ENCODE measurements around the gene RHBDF2. TPM values are rescaled to one million over a fixed set of nuclear protein-coding genes. Genes with fewer than 3 reads are reported as not detected.

The RHBDF2 gene
- total and polyA plus RNA-seq, 8 donors, result 4.6 to 175 (median 21.0) TPM

- TF ChIP-seq EP300 (IDR thresholded peaks at IDR 0.05) (no peak), CTCF (IDR thresholded peaks at IDR 0.05) (no peak), POLR2AphosphoS5 (IDR thresholded peaks at IDR 0.05) (no peak), POLR2A (IDR thresholded peaks at IDR 0.05) (no peak)
- Histone ChIP-seq H3K27ac (peak within 1 kb of the TSS; percentile 22 to 84 (median 49)), H3K4me1 (peaks cover 22 to 58% (median 51%) of the 10 kb centered on the region in 4 donors), H3K4me3 (peak within 1 kb of the TSS; percentile 30 to 46 (median 40)), H3K9me3 (no peaks in the 10 kb centered on the region), H3K36me3 (no peaks in the 10 kb centered on the region), H3K27me3 (peaks cover 5 to 81% (median 27%) of the 10 kb centered on the region in 3 donors)
- no peak for DNase-seq
- intact Hi-C loops (cut with DNase I; ENCODE audit: low total_unique reads), result no loop called here
- WGBS, 5 donors, result 75 to 80% (median 76%) methylated on average over 17 to 22 of the region's 22 CpGs
Observed at GRCh38 chr17:76539631-76540271, 38.5 kb upstream of the RHBDF2 start, which contains the start of gene PRCD. TSS of gene PRCD (plus strand) at chr17:76540044. CDS start at chr17:76540142, 98 bp downstream.

- DNase-seq, result no peak
- Histone ChIP-seq H3K4me3 (peak overlapping the region in 2 of 4 donors; percentile 40 to 46), H3K27me3 (peaks cover 5 to 74% (median 25%) of the 10 kb centered on the region in 3 donors)
Observed at GRCh38 chr17:76538941-76539570, 37.8 kb upstream of the RHBDF2 start.

GRCh38 chr17:76538281-76538931, 37.2 kb upstream of the RHBDF2 start:
- DNase-seq, result no peak
- H3K4me1 ChIP-seq, result peaks cover 20 to 48% (median 39%) of the 10 kb centered on the region in 4 donors
- intact Hi-C loops (cut with DNase I; ENCODE audit: low total_unique reads), result no loop called here
- peak overlapping the region; percentile 49 to 84 (median 71) for H3K27ac ChIP-seq
- peaks cover 5 to 67% (median 24%) of the 10 kb centered on the region in 3 donors for H3K27me3 ChIP-seq
- H3K36me3 ChIP-seq, result no peaks in the 10 kb centered on the region
- H3K9me3 ChIP-seq, result no peaks in the 10 kb centered on the region
- H3K4me3 ChIP-seq, result peak overlapping the region; percentile 40 to 47 (median 45)
- TF ChIP-seq POLR2AphosphoS5 (IDR thresholded peaks at IDR 0.05) (no peak), EP300 (IDR thresholded peaks at IDR 0.05) (no peak), CTCF (IDR thresholded peaks at IDR 0.05) (no peak), POLR2A (IDR thresholded peaks at IDR 0.05) (no peak)
- WGBS, 5 donors, result 25 to 53% (median 32%) methylated on average over 21 to 37 of the region's 37 CpGs

More at GRCh38 chr17:76538941-76539570, 37.8 kb upstream of the RHBDF2 start:
- Histone ChIP-seq H3K9me3 (no peaks in the 10 kb centered on the region), H3K27ac (peak overlapping the region in 4 of 5 donors; percentile 49 to 84 (median 77)), H3K4me1 (peaks cover 20 to 51% (median 44%) of the 10 kb centered on the region in 4 donors), H3K36me3 (no peaks in the 10 kb centered on the region)
- intact Hi-C loops (cut with DNase I; ENCODE audit: low total_unique reads), result no loop called here
- TF ChIP-seq POLR2AphosphoS5 (IDR thresholded peaks at IDR 0.05), result no peak
- TF ChIP-seq CTCF (IDR thresholded peaks at IDR 0.05), result no peak
- TF ChIP-seq EP300 (IDR thresholded peaks at IDR 0.05), result no peak
- no peak for TF ChIP-seq POLR2A (IDR thresholded peaks at IDR 0.05)
- WGBS, 5 donors, result 79 to 89% (median 87%) methylated on average over 9 of the region's 9 CpGs

GRCh38 chr17:76537578-76538280, 36.5 kb upstream of the RHBDF2 start, which contains the start of gene CYGB:
TSS of gene CYGB (minus strand) at chr17:76537709. CDS start at chr17:76537542, 167 bp downstream.
- Histone ChIP-seq H3K27ac (peak within 1 kb of the TSS; percentile 50 to 84 (median 71)), H3K27me3 (peaks cover 5 to 60% (median 24%) of the 10 kb centered on the region in 3 donors), H3K4me1 (peaks cover 20 to 49% (median 39%) of the 10 kb centered on the region in 4 donors), H3K36me3 (no peaks in the 10 kb centered on the region), H3K9me3 (no peaks in the 10 kb centered on the region), H3K4me3 (peak within 1 kb of the TSS; percentile 40 to 47 (median 45))
- WGBS, 5 donors, result 1 to 3% (median 2%) methylated on average over 18 to 95 of the region's 95 CpGs
- intact Hi-C loops (cut with DNase I; ENCODE audit: low total_unique reads), result no loop called here
- DNase-seq, result peak in 1 of 2 donors; percentile 75
- no peak for TF ChIP-seq CTCF (IDR thresholded peaks at IDR 0.05)
- TF ChIP-seq POLR2A (IDR thresholded peaks at IDR 0.05), result no peak
- no peak for TF ChIP-seq EP300 (IDR thresholded peaks at IDR 0.05)
- no peak for TF ChIP-seq POLR2AphosphoS5 (IDR thresholded peaks at IDR 0.05)

All from stomach (tissue), 9 donors.